KG1 (cell line): Measurements from ENCODE around the gene PNPLA5.

Experiments used
- DNase-seq: peaks from one replicate; lab custom pipeline; 2025; lab: John Stamatoyannopoulos, UW

Gene PNPLA5

DNA sequence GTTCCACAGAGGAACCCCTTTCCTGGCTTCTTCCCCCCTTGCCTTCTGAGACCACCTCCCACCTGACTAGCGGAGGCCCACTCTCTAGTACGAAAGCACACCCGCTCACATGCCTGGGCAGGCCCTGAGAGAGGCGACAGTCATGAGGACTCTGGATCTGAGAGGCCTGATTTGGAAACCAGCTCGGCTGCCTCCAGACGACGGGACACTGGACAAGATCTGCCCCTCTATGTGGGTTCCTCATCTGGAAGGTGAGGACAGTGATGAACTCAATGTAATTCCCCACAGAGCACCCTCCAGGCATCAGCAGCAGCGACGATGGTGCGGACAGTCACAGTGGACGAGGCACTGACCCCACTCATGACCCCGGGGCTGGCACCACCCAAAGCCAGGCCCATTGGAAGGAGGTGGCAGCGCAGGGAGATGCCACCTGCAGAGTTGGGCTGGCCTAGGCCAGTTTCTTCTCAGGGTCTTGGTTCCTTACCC is 37.0 kb downstream of the PNPLA5 start:
- DNase-seq, result no peak

DNA sequence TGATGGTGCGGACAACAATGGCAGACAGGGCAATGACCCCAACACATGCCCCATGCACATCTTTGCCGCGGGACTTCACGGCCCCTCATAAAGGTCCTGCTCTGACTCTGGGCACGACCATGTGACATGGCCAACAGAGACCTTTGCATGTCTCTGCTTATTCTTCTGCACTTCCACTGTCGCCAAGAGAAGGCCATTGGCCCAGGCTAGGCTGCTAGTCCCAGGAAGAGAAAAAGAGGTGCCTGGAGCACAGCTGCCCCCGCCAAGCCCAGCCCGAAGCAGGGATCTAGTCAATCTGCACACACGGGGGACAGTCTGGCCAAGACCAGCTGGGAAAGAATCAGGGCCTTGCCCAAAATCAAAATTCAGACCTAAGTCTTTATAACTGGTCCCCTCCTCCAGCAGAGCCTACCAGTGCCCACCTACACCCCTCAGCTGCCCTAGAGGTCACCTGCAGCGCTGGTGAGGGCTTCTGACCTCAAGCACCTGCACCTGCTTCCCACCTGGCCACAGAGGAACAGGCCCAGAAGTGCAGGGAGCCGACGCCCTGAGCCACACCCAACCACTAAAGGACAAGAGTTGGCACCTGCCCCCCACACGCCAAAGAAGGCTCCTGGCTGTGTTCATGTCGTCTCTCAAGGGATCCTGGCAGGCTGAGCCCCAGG is 37.6 kb downstream of the PNPLA5 start:
- DNase-seq, result no peak

DNA sequence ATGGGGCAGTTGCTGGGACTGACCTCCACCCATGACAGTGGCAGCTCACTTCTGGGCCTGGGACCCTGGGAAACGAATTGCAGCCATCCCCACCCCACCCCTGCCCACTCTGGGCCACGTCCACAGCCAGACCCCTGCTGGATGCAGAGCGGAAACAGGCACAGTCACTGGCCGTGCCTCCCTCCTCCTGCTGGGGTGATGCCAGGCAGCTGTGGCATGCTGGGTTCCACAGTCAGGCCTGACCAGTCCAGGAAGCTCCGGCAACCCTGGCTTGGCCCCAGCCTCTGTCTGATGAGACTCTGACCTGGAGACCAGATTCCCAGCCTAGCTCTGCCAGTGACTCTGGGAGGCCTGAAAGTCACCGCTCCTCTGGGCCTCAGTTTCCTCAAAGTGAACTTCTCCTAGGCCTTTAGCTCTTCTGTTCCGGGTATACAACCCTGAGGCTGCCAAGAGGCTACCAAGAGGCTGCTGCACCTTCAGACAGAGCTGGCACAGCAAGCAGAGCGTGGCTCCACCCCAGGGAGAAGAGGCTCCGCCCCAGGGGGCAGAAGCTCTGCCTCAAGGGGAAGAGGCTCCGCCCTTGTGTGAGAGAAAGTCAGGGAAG is 38.4 kb downstream of the PNPLA5 start:
- no peak for DNase-seq

DNA sequence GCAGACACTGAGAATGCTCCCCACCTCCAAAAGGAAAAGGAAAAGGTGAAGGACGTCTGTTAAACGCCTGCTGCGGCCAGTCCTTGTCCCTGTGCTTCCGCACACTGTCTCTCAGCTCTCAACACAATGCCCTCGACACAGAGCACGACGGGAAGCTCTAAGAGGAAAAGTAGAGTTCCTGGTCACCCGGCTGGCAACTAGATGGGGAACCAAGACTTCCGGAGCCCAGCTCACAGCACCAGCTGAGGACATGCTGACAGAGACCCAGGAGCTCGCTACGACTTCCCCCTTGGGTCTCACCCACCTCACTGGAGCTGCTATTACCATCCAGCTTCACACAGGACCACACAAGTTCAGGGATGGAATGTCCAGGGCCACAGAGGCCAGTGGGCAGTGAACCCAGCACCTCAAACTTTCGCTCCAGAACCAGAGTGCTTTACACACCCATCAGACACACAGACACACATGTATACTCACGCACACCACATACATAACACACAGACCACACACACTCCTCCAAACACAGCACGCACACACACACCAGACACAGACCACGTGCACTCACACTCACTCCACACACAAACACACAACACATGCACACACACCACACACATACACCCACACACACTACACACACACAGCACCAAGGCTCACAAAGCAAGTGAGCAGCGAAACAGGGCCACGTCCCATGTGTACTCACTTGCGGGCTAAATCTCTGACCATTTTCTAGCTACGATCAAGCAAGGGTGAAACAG is 39.1 kb downstream of the PNPLA5 start:
- no peak for DNase-seq

DNA sequence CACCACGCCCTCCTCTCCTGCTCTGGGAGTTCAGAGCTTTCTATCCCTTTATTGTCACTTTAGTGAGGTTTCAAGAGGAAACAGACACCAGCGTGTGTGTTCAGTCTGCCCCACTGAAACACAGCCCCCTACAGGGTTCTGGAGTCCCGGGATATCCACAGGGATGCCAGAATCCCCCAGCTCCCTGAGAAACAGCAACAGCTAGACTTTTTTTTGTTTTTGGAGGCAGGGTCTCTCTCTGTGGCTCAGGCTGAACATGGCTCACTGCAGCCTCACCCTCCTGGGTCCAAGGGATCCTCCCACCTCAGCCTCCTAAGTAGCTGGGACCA is 39.9 kb downstream of the PNPLA5 start:
- DNase-seq, result no peak

DNA sequence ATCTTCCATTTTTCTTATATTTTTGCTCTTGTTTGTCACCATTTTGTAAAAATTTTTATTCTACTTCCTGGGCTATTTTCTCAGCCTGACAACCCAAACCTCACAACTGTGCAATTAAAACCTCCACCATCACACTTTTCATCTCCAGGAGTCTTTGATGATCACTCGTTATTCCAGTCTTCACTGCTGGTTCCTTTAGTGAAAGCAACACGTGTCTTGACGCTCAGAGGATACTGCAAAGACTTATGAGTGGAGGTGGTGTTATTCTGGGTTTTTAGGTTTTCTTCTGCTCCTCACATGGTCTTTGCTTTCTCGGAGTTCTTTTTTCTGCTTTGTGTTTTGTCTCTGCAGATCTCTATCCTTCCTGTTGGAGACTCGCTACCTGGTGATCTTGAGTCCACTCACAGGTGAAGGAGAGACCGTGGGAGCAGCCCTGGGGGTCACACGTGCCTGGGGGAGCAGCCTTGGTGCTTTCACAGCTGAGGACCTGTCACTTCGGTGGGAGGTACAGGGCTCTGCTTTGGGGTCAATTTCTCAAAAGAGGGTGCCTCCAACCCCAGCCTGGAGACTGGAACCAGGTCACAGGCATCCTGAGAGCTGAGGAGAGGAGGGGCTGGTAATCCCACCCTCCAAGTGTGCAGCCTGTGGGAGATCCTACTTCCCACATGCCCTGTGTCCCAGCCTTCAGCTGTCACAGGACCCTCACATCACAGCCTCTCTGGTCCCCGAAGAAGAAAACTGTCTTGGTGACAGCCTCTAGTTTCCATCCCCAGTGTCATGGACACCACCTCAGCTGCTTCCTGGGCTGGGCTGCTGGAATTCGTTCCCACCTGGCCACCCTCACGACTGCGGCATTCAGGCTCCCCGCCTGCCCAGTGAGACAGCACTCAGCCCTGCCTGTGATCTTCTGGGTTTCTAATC is 40.5 kb downstream of the PNPLA5 start:
- DNase-seq, result no peak

DNA sequence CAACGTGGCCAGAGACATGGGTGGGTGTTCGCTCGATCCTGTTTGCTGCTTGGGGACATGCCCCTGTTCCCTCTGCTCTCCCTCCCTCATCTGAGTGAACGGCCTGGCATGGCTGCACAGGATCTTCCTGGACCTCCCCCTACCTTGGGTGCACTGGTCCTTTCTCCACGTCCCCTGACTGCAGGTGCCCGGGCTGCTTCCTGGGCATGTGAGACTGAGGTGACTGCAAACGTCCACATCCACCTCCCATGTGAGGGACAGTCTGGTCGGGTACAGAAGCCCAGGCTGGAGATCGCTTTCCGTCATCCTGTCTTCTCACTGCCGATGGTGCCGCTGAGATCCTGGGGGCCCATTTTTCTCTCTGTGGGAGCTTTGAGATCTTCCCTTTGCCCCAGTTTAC is 41.3 kb downstream of the PNPLA5 start:
- DNase-seq, result no peak

DNA sequence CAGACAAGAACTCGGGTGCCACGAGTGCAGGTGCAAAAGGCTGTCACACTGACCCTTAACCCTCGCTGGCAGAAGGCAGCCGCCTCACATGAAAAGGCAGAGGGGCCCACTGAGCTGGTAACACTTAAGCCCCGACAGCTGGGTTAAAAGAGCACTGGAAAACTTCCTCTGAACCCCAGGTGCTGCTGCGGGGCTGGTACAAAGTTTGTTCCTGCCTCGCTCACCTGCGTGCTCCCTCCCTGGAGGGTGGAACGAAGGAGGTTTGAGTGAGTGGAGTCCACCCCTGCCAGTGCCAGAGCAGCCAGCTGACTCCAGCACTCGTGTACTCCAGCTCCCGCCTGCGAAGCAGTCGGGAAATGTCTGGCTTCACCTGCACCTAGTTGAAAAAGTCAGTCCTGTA is 42.1 kb downstream of the PNPLA5 start:
- DNase-seq, result no peak

DNA sequence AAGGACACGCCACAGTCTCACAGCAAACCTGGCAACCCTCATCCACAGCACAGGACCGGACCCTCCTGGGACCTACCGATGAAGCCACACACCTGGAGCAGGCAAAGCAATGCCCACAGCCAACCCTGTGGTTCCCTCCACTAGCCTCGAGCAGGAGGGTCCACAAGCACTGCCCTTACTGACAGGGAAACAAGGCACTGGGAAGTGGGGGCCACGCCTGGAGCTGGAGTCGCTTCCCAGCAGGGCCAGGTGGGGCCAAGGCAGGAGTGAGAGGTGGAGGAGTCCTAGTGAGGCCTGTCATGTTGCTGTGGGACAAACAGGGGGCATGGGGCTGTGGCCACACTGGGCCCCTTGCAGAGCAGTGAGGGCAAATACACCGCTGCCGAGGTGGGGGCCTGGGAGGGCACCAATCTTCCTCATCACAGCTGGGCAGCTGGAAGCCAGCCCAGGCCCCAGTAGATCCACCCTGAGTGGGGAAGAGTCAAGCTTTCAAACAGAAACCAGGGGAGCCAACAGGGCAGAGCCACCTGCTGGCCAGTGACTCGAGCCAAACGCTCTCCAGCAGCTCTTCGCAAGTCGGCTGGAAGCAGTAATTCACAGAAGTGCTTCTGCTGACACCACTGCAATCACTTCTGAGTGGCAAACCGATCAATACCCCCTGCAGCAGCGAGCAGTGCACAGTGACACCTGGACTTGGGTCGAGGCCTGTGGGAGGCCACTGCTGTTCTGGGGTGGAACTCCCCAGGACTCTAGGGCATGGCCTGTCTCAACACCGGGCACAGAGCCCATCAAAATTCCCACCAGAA is 43.2 kb downstream of the PNPLA5 start:
- DNase-seq, result no peak

DNA sequence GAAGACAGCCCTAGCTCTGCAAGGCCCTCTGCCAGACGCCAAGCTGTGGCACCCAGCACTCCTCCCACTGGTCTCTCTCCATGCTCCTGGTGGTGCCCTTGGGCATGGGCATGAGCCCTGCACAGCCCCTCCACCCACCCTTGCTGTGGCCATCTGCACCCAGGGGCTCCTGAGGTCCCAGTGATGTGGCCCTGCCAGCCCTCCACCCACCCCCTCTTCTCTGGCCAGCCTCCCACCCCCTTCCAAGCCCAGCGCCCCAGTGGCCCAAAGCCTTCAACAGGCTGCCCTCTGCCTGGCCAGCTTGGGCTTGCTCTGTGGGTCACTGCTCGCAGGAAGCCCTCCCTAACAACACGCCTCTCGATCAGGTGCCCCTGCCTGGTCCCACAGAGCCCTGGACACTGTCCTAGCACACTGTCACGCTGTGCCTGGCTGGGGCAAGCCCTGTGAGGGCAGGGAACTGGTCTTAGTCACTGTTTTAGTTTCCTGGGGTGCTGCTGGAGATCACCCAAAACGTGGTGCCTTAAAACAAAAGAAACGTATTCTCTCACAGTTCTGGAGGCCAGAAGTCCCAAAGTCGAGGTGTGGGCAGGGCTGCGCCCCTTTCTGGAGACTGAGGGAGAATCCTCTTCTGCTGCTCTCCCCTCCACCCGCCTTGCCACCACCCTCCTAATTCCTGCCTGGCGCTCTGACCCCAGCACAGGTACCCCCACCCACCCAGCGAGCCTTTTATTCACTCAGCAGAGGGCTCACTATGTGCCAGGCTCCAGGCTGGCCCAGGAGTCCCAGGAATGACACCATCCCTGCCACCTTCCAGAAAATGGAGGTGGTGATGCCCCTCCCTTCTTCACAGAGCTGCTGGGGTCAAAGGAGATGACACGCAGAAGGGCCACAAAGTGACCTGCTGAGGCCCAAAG is 44.2 kb downstream of the PNPLA5 start:
- no peak for DNase-seq

DNA sequence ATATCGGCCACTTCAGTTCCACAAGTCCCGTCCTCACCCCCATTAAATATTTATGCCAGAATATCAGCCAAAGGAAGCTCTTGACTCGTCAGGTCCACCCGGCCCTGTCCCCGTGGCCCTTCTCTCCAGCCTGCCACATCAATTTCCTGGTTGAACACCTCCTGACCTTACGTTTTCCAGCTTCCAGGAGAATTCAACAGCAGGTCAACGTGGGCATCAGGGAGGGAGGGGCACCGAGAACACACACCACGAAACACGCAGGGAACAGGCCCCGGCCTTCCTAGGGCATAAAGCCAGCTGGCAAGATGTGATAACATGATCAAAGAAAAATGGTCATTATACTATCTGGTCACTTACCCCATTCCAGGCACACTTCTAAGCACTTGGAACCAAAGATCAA is 44.8 kb downstream of the PNPLA5 start:
- no peak for DNase-seq

DNA sequence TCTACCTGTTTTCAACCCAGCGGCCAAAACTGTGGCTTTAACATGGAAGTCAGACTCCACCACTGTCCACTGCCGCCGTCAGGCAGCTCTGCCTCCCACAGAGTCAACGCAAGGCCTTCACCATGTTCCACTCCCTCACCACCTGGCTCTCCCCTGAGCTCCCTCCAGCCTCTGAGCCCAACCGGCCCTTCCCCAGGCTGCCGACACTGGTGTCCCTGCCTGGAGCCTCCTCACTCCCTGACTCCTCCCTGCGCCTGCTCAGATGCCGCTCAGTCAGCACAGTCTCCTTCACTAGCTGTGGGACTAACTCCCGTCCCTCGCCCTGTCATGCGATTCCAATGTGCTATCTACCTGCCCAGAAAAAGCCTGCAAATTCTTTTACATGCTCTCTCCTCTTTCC is 45.8 kb downstream of the PNPLA5 start:
- no peak for DNase-seq

DNA sequence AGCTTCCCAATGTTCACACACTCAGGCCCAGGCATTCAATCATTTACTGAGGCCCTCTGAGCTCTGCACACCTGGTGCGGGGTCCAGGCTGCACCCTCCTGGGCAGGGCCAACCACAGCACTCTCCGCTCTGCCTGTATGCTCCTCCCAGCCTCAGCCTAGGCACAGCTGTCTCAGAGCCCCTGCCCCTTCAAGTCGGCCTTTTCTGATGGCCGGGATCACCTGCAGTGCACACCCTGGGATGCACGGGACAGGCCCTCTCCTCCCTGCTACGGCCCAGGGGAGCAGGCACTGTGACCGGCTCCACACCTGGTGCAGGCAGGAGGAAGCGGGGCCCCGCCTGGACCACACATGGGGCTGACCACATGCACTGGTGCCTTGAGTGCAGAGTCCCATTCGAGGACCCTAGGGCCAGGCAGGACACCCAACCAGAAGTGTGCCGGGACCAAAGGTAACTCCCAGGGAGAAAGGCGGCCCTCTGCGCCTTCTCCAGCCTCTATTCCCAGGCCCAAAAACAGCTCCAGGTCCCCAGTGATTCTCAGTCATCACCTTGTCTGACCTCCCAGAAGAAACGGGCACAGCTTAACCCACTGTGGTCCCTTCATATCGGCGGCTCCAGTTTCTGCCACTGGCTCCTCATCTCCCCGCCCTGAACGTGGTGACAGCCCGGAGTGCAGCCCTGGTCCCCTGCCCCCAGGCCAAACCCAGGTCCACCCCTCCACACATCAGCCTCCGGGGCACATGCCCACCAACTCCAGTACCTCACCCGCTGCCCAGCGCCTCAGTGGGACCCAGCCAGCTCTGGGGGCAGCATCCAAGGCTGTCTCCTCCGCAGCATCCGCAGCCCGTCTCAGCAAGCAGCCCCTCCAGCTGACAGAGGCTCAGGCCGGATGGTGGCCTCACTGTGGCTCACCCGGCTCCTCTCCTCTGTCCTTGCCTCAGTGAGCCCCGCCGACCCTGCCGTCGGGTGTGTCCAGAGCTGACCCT is 47.0 kb downstream of the PNPLA5 start:
- no peak for DNase-seq

DNA sequence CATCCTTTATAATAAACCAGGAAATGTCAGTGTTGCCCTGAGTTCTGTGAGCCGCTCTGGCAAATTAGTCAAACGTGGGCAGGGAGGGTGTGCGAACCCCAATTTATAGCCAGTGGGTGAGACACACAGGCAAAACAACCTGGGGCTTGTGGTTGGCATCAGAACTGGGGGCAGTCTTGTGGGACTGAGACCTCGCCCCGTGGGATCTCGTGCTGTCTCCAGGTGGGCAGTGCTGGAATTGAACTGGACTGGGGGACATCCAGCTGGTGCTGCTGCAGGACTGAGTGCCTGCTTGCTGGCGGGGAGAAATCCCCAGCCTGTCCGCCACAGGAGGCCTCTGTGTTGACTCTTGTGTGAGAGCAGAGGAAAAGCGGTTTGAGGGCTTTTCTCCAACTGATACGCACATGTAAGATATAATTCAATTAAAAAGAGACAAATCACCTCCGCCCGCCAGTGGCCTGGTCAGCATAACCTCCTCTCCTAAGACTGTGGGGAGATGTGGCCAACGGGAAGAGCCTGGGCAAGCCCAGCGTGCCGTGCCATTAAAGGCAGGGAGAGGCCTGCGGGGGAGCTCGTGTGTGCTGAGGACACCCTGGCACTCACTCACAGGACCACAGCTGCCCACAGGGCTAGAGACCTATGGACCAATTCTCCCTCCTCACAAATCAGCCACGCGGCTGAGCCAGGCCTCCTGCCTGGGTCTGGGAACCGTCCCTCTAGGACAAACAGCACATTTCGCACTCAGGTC is 47.9 kb downstream of the PNPLA5 start:
- no peak for DNase-seq

DNA sequence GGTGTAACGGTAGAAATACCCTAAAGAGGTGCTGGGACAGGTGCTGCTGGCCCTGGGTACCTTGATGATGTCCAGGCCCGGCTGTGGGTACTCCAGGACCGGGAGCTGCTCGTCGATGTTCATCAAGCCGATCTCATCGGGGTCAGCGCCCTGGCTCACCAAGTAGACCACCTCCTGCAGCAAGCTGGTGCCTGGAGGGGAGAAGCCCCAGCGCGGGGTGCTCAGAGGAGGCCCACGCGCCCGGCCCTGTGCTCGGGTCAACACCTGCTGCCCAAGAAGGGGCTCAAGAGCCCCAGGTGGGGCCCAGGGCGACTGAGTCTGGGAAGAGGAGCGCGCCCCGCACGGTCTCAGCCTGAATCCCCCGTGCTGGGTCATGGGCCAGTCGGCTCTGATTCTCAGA is 50.1 kb downstream of the PNPLA5 start:
- DNase-seq, result no peak

DNA sequence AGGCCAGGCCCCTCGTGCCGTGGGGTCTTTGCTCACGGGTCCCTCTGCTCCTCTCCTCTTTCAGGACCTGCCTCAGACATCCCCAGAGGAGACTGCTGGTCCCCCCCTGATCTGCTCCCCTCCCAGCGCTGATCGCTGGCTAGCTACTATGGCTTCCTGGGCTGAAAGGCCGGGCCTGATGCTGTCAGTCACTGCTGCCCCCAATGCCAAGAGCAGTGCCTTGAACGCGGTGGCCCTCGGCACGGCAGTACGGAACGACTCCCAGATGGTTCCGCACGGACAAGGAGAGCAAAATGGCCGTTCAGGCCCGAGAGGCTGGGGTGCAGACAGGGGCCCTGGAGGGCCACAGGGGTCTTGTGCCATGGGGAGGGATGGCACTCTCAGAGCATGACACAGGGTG is 51.0 kb downstream of the PNPLA5 start:
- no peak for DNase-seq

DNA sequence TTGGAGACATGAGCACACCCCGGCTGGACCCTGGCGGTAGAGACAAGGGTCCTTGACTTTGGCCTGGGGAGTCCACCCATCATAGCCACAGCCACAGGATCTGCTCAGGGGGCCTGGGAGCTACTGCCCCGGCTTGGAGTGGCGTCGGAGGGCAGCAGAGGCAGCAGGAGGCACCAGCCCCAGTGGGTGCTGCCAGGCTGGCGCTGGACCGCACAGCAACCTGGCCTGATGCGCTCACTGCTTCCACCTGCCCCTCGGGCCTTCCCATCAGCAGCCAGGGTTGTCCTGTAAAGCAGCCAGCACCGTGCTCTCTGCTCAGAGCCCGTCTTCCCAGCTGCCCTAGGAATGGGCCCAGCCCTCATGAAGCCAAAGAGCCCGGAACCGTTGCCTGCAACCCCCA is 51.4 kb downstream of the PNPLA5 start:
- no peak for DNase-seq

DNA sequence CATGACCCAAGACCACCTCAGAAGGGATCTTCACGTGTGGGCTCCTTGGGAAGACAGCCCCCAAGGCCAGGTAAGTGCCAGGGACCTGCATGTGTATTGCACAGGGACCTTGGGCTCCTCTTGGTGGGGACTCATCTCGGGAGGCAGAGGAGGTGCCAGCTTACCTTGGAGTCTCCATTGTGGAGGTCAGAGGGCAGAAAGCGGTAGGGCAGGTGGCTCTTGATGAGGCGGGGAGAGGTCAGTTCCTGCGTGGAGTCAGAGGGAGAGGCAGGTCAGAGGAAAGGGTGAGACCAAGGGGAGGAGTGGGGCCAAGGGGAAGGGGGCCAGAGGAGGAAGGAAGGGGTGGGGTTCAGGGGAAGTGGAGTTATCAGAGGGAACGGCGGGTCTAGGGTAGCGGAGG is 52.0 kb downstream of the PNPLA5 start:
- DNase-seq, result no peak
